ENCODE results near the gene CD99L2. TPM values are rescaled to one million over a fixed set of nuclear protein-coding genes. Genes with fewer than 3 reads are reported as not detected.

The CD99L2 gene
- total RNA-seq, 1 donor from 2014 or later, result 27.7 TPM

DNA sequence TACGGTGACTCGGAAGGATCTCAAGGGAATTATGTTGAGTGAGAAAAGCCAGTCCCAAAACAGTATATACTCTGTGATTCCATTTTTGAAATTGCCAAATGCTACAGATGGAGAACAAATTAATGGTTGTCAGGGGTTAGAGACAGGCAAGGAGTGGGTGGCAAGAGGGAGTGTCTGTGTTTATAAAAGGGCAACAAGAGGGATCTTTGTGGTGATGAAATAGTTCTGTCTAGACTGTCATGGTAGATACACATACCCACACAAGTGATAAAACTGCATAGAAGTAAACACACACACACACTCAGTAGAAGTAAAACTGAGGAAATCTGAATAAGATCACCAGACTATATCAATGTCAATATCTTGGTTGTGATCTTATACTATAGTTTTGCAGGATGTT lies 92.7 kb downstream of the CD99L2 start:
- DNase-seq (ENCODE audit: low read depth in 2 of 2), result no peak

DNA sequence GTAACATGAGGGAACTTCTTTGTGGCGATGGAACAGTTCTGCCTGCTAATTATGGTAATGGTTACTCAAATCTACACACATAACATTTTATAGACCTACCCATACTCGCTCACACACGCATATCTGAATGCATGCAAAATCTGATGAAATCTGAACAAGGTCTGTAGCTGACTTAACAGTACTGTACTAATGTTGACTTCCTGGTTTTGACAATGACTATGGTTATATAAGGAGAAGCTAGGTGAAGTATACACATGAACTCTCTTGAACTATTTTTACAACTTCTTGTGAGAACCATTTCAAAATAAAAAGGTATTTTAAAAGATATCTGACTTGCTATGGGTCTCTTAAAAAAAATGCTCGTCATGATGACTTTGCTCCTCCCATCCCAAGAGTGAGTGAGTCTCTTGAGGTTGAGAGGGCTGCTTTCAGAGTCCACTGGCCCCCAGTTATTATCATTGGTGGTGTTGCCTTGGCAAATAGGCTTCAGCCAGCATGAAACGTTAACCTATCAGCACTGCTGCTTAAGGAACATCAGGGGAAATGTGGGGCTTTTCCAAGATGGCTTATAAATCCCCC lies 105.4 kb downstream of the CD99L2 start:
- DNase-seq (ENCODE audit: low read depth in 2 of 2), result no peak

DNA sequence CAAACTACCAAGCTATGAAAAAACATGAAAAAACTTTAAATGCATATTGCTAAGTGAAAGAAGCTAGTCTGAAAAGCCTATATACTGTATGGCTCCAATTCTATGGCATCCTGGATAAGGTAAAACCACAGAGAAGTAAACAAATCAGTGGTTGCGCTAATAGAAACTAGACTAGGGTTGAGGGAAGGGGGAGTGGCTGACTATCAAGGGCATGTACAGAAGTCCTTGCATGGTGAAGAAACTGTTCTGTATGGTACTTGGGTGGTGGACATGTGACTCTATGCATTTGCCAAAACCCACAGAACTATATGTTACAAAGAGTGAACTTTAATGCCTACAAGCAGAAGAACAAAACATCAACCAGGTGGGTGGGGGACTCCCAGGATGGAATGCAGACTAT lies 108.4 kb downstream of the CD99L2 start:
- no peak for DNase-seq (ENCODE audit: low read depth in 2 of 2)

DNA sequence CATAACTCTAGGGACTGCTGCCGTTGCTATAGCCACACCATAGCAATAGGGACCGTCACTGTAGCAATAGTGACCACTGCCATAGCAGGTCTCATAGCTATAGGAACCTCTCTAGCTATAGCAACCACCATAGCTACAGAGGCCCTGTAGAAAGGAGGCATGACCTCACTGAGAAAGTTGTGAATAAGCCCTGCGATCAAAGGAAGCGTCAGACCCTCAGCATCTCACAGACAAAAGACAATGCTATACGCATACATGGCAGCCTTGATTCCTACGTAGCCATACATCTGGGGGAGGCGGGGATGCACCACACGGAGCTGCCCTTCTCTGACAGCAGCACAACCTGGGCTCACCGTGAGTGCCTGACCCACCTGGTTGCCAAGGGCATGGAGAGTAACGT lies 116.8 kb downstream of the CD99L2 start:
- DNase-seq (ENCODE audit: low read depth in 2 of 2), result no peak

DNA sequence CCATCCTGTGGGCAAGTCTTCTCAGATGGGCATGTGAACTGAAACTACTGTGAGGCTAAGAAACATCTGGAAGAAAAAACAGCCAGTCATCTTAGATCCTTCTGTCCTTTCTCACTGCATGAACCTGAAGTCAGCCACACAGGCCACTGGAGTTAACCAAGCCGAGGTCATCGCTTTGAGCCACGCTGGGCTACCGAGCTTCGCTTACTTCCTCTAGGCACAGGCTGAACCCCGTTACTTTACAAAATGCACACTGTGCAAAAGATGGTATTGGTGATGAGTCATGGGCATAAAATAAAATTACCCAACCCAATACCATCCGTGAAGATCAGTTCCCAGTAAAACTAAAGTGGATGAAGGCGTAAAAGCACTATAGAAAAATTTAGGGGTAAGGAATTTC lies 119.1 kb downstream of the CD99L2 start:
- no peak for DNase-seq (ENCODE audit: low read depth in 2 of 2)

DNA sequence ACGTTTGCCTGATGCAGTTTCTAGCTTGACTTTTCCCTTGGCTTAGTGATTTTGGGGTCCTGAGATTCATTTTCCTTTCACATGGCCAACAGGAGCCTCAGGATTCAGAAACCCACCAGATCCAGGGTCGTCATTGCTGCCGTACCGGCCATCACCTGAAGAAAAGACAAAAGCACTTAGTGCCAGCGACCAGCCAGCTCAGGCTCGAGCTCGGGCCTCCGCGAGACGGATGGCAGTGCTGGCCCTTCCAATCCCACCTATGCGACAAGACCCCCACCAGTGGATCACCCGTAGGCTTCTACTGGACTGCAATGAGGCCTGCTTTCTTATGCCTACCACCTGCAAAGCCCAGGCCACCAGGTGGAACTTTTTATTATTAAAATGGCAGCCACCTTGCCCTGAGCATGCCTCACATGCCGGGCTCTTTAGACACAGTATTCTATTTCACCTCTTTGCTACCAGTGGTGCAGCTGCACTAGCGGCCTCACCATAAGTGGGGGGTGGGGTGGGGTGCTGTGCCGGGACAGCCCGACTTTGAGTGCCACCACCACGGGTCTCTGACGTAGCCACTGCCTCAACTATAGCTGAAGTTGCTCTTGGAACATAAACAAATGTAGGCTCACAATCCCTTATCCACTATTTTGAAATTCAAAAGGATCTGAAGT lies 121.0 kb downstream of the CD99L2 start:
- no peak for DNase-seq (ENCODE audit: low read depth in 2 of 2)

DNA sequence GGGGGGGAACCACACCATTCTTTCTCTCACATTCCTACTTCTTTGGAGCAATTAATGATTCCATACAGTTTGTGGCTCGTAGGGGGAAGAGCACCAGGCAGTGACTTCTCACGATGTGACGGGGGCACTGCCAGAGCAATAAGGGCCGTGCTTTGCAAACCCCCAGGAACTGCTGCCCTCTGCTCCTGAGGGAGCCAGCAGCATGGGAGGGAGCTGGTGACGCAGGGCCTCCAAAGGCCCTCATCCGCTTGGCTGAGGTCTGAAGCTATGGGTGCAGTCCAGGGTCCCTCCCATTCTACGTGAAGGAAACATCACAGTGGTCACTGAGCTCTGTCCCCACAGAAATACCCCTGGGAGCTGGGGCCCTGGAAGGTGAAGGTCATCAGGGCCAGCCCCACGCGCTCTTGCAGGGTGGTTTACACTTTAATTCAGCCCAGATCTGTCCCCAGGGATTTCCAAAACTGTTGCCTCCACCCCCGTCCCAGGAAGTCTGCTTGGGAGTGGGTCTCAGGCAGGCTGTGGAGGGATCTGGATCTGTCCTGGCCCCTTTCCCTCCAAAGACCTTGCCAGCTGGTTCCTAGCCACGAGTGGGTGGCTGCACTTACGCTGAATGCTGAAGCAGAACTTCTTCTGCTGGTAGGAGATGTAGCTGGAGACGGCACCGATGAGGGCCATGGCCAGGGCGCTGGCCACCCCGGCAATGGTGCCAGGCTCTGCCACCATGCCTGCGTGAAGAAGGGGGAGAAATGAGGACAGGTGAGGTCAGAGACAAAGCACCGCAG lies 122.7 kb downstream of the CD99L2 start:
- no peak for DNase-seq (ENCODE audit: low read depth in 2 of 2)

DNA sequence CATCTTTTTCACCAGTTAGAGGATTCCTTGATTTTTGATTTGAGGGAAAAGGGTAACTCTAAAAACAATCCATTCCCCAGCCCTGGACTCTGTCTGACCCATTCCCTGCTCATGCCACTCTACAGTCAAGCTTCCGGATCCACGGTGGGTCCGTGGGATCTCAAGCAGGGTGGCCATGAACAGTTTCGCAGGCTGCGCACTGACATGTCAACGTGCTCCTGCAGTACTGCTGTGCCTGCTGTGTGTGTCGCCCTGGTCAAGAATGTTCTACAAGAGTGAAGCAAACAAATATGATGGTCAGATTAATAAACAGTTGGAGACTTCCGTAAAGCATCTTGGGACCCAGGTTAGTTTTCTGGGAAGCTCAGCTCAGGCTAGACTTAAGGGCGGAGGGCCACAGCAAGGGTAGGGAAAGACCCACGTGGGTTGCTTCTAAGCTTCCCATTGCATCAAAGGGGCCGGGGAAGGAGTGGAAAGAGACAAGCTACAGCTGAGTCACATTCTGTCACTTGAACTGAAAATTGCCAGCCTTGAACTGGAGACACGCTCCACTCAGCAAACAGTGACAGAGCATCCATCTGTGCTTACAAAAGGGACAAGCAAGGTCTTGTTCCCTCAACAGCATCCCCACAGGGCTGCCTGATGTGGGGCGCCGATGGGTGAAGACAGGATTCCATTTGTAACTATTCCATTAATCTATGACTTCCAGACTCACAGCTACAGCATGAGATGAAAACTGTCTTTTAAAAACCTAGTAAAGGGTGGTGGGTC lies 123.5 kb downstream of the CD99L2 start:
- no peak for DNase-seq (ENCODE audit: low read depth in 2 of 2)

DNA sequence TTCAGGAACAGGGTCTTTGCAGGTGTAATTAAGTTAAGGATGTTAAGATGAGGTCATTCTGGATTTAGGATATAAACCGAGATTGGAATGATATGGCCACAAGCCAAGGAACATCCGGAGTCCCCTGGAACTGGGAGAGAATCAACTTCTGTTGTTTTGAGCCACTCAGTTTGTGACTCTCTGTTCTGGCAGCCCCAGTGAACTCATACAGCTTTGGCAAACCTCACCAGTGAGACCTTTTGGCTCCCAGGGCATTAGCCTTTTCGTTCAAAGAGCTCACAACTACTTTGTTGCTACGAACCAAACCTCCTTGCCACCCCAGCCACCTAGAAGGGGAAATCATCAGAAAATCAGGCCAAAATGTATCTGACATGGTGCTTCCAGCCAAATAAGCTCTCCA lies 124.8 kb downstream of the CD99L2 start:
- peak in 1 of 2 donors; percentile 7 for DNase-seq (ENCODE audit: low read depth in 2 of 2)

DNA sequence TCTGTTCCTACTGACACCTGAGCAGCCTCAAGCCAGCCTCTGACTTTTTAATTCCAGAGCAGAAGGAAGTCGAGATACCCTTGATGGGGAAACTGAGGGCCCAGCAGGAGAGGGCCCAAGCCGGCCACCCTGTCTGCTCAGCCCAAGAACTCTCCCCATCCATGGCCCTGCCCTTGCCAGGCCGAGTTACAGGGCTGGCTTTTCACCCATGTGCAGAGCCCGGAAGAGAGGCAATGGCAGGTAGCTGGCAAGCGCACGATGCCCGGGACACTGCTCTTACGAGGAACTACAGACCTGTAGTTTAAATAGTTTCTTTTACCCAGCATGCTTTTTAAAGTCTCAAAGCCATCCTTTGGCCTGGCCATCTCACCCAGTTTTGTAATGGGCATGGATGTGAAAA lies 125.4 kb downstream of the CD99L2 start:
- DNase-seq (ENCODE audit: low read depth in 2 of 2), result no peak

DNA sequence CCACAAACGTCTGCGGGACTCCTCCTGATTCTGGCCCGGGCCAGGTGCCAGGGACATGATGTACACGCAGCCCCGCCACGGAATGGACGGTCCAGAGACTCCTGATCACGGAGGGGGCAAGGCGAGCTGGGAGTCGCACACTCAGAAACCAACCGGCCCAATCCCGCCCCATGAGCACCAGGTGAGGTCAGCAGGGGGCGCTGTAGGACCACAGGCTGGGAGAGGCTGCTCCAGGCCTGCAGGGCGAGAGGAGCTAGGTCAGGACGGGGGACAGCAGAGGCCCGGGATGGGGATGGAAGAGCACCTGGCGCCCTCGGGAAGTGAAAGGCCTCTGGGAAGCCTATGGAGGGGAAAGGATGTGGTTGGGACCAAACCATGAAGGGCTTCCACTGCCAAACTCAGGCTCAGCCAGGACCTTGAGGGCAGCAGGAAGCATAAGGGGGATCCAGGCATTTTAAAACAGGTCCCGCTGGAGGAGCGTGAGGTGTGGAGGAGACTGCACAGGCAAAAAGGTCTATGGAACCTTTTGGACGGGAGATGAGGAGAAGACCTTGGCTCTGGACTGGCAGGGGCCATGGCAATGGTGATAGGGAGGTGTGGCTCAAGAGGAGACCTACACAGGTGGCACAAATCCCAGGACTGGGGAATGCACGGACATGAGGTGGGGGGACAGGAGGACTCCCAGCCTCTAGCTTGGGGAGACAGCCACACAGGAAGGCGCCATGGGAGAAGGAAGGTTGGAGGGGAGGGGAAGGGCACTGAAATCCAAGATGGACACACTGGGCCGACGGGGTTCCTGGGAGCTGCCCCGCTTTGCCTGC lies 126.1 kb downstream of the CD99L2 start:
- peak; percentile 31 to 61 for DNase-seq (ENCODE audit: low read depth in 2 of 2)

DNA sequence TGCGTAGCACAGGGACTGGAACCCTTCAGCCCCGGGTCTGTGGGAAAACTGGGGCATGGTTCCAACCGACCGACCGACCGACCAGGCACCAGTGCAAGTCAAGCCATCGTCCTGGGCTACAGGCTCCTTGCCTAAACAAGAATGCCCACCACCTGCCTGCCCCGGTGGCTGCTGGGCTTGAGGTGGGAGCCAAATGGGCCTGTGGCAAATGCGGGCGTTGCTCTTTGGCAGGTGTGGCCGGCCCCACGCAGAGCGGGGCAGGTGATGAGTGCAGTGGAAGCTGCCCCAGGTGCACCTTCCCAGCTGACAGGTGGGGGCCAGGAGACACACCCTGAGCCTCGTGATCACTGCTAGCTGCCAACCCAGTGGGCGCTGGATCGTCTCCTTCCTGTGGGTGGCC lies 127.4 kb downstream of the CD99L2 start:
- DNase-seq (ENCODE audit: low read depth in 2 of 2), result no peak

DNA sequence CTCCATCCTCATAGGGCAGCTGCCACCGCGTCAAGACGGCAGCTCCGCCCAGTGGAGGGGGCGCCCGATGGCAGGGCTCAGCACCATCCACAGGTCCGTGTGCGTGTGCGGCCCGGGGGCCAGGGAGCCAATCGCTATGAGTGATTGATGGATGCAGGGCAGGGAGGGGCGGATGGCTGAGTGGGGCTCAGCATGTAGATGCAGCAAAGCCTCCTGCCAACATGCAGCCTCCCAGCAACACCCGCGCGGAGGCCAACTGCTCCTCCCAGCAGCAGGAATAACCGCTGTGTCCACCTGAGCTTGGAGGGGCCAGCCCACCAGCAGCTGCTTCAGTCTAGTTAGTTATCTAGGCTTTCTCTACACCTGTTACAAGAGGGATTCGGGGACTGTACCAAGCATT lies 127.8 kb downstream of the CD99L2 start:
- DNase-seq (ENCODE audit: low read depth in 2 of 2), result no peak

DNA sequence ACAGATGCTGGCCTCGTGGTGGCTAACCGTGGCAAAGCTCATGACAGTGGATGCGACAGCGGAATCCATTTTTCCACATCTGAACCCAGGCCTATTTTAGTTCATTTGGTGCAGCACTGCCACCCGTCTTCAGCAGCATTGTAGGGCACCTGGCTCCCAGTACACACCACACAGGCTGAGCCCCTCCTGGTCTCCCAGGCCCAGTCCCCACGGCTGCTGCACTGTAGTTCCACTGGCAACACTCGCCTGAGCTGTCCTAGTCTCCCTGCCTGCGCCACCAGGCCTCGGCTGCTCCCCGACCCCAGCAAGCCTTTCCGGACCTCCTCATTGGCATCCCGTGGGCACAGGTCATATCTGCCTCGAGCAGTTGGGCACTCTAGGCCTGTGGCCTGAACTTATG lies 129.1 kb downstream of the CD99L2 start:
- DNase-seq (ENCODE audit: low read depth in 2 of 2), result no peak

DNA sequence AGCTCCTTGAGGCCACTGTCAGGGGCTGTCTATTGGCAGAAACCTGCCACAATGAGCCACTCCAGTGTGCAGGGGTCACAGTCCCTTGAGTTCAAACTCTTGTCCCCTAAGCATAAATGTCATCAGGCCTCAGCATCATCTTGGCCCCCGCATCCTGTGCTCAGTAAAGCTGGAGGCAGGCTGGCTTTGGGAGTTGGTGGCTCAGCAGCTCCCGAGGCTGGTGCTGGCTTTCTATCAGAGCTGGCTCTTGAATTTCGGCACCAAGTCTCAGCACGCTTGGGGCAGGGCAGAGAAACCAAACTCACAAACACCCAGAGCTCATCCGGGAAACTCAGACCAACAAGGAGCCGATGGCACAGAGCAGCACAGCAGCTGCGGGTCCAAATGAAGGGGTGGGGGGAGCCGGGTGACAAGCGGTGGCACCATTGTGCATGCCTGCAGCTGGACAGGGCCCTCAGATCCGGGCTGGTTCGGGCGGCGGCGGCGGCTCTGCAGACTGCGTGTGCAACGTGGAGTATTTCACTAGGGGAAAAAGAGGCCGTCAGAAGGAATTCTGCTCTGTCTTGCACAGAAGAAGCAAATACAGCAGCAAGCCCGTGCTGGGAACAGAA lies 129.8 kb downstream of the CD99L2 start:
- DNase-seq (ENCODE audit: low read depth in 2 of 2), result no peak

DNA sequence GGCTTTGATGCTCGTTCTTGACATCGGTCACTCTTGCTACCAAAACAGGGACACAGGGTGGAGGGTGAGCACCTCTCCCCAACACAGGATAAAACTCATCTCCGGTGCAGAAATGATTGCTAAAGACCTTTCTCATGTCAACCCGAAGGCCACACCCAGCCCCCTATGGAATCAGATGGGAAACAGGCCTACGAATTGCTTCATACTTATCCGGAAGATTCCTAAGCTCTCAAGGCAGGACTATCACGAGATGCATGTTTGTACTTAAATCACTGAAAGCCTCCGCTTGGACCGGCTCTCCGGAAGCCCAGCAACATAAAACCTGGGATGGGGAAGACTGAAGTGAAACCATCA lies 130.4 kb downstream of the CD99L2 start:
- DNase-seq (ENCODE audit: low read depth in 2 of 2), result no peak

DNA sequence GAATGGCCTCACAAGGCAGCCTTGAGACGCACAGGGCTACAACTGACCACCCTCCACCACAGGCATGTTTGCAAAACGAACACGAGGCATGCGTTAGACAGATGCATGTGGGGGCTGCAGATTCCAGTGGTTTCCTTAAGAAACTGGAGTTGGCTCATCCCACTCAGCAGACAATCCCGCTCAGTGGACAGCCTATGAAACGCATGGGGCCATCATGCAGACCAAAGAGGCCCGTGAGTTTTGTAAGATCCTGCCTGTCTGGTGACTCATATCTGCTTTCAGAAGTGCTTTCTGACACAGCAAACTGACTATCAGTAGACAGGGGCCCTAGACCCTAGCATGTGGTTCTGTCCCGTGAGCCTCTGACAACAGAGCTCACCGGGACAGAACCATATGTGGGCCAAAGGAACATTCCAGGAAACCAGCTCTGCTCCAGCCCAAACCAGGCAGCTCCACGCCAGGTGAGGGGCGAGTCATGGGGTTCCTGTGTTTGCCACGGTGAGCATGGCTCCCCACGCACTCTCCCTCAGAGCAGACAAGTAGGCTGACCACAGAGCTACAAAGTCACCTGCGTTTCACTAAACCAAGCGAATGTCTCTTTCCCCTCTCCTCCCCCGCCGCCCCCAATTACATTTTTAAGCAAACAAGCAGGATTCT lies 130.9 kb downstream of the CD99L2 start:
- no peak for DNase-seq (ENCODE audit: low read depth in 2 of 2)

DNA sequence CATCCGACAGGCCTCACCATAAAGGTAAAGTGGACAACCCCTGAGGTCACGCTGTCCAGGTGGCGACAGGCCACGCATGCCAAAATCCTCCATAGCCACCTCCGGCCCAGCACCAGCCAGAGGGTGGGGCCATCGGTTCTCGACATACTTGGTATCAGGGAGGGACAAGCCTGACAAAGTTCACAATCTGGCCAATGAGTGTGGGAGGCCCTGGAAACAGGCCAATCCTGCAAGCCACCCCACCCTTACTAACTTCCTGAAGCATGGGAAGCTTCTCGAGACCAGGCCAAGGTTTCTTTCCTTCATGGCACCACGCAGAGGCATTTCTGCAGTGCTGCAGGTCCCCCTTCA lies 131.4 kb downstream of the CD99L2 start:
- DNase-seq (ENCODE audit: low read depth in 2 of 2), result no peak

DNA sequence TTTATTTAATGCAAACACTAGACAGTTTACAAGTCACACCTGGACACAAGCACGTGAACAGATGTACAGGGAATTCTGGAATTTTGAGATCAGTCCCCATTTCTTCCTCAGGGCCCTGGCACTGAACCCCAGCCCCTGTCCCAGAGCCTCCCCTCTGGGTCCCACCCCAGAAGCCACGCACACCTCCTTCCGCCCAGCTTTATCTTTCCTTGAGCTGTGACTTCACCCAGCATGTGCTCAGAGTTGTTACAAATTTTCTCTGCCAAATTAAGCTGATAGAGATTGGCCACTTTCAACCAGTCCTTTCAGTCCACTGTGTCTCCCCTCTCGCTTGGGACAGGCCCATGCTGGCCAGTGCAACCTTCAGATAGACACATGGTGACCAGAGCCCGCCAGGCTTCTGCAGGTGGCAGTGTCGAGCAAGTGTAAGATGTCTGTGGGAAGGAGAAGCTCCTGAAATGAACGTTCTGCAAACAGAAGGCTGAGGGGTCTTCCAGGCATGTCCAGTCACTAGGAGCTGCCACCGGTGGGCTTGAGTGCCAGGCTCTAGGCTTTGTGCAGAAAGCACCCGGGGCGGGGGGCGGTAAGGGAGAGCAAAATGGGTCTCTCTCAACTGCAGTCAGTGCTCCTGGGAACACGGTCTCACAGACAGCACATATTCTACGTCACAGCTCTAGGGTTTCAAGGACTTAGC lies 132.0 kb downstream of the CD99L2 start:
- no peak for DNase-seq (ENCODE audit: low read depth in 2 of 2)

DNA sequence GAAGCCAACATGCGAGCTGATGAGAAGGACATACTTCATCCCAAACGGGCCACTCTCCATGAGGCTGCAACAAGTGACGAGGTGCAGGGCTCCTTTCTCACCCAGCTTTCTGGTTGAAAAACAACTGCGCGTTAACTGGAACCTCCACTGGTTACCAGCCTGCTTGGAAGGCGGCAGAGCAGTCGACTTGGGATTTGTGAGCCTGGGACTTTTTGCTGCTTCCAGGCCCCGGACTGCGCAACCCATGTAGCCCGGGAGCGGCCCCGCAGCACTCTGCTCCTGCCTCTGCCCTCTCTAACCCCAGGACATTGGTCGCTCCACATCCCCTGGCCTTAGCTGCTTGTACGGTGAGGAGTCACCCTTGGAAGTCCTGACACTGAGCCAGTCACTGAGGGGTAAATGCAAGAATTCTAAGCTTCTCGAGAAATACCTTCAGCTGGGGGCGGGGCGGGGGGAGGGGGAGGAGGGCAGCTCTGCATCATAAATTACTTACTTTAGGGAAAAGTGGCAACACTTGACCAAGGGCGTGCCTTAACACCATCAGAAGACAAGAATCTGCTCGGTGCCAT lies 132.6 kb downstream of the CD99L2 start:
- DNase-seq (ENCODE audit: low read depth in 2 of 2), result no peak
